SK-N-MC (cell line): ENCODE data around the gene TXNL1.

Experiments
- EZH2 ChIP-seq: fragments of 200-600 bp; sonication (generic); IDR thresholded peaks from one replicate; pipeline ENCODE4 v1.6.1; 2017; ENCODE audit warnings: antibody characterized with exemption
- FOXP2 ChIP-seq: optimal IDR thresholded peaks from 2 replicates; pipeline ENCODE3; 2011; ENCODE audit warnings: mild to moderate bottlenecking, moderate library complexity; ENCODE audit not compliant: insufficient read depth; ENCODE audit errors: extremely low read length, control extremely low read depth
- POLR2AphosphoS5 ChIP-seq: IDR thresholded peaks from 2 replicates; pipeline ENCODE4 v1.6.1; 2012; ENCODE audit warnings: mild to moderate bottlenecking, low read depth, low read length, borderline replicate concordance

DNA sequence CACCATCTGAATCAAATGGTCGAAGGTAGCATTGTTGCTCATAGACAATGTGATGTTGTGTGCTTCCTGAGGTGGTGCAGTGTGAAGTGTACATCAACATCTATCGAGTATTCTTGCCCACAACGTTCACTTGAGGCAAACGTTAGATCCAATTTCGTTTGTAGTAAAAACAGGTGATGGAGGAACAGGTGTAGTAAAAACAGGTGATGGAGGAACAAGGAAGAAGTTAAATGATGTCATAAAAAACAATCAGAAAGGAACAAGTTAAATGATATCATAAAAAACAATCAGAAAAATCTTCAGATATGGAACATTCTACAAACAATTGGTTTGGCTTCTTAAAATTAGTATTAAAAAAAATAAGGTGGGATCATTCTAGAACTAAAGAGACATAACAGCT, 24.1 kb upstream of the TXNL1 start:
- no peak for TF ChIP-seq EZH2
- TF ChIP-seq POLR2AphosphoS5, result no peak
- TF ChIP-seq FOXP2, result no peak
